Measurements from ENCODE around the gene HASPIN.
A peak's percentile ranks its signal among the peaks of the same experiment; 100 is the strongest.

The HASPIN gene

DNA sequence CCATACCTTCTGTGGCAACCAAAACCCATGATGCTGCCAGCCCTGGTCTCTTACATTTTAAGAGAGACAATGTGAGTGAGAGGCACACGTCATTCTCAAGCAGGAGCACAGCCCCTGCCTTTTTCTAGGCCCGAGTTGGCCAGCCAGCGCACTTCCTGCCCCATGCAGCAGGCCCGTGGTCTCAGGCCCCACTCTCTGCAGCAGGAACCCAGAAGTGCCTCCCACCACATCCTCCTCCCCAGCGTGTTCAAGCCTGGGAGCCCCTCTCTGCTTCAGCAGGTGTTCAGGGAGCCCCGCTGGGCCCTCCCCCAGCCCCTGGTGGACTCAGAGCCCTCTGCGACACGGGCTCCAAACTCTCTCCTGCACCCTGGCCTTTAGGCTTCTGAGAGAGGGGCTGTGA lies 46.8 kb downstream of the HASPIN start:
- H3K4me1 ChIP-seq (ENCODE audit: insufficient read depth, low read length): peaks cover 75% of the 10 kb centered on the region
- H3K9me3 ChIP-seq (ENCODE audit: insufficient read depth, low read length, severe bottlenecking): no peaks in the 10 kb centered on the region
- H4K20me1 ChIP-seq (ENCODE audit: insufficient read depth, low read length): no peaks in the 10 kb centered on the region
- DNase-seq: peak; percentile 98
- no peaks in the 10 kb centered on the region for H3K27me3 ChIP-seq (ENCODE audit: insufficient read depth, low read length, poor library complexity)
- peak overlapping the region in 1 of 2 experiments; percentile 2; a peak in 1 of 4 replicates for H3K4me3 ChIP-seq (ENCODE audit: low read depth in 1 of 2, low read length in 2 of 2)
- H3K79me2 ChIP-seq (ENCODE audit: insufficient read depth, low read length): no peaks in the 10 kb centered on the region
- peak overlapping the region; percentile 43 for H3K9ac ChIP-seq (ENCODE audit: low read depth, low read length)
- peak overlapping the region; percentile 49 for H3K4me2 ChIP-seq (ENCODE audit: insufficient read depth, low read length)
- peak; percentile 89 for ATAC-seq (ENCODE audit: insufficient read depth, low read depth)
- H2AFZ ChIP-seq (ENCODE audit: low read depth, low read length): peak overlapping the region; percentile 16; the same call in 1 of the 2 replicates
- H3K36me3 ChIP-seq (ENCODE audit: insufficient read depth, low read length): no peaks in the 10 kb centered on the region
- peak overlapping the region; percentile 84 for H3K27ac ChIP-seq (ENCODE audit: low read length)
- TF ChIP-seq, protein P1, sequence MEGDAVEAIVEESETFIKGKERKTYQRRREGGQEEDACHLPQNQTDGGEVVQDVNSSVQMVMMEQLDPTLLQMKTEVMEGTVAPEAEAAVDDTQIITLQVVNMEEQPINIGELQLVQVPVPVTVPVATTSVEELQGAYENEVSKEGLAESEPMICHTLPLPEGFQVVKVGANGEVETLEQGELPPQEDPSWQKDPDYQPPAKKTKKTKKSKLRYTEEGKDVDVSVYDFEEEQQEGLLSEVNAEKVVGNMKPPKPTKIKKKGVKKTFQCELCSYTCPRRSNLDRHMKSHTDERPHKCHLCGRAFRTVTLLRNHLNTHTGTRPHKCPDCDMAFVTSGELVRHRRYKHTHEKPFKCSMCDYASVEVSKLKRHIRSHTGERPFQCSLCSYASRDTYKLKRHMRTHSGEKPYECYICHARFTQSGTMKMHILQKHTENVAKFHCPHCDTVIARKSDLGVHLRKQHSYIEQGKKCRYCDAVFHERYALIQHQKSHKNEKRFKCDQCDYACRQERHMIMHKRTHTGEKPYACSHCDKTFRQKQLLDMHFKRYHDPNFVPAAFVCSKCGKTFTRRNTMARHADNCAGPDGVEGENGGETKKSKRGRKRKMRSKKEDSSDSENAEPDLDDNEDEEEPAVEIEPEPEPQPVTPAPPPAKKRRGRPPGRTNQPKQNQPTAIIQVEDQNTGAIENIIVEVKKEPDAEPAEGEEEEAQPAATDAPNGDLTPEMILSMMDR (IDR thresholded peaks at IDR 0.05; ENCODE audit: borderline replicate concordance, extremely low read depth, low read length, poor library complexity, severe bottlenecking): peak; percentile 46
- no peak for TF ChIP-seq EZH2 (IDR thresholded peaks at IDR 0.05; ENCODE audit: borderline replicate concordance, low read depth, low read length, severe bottlenecking)

DNA sequence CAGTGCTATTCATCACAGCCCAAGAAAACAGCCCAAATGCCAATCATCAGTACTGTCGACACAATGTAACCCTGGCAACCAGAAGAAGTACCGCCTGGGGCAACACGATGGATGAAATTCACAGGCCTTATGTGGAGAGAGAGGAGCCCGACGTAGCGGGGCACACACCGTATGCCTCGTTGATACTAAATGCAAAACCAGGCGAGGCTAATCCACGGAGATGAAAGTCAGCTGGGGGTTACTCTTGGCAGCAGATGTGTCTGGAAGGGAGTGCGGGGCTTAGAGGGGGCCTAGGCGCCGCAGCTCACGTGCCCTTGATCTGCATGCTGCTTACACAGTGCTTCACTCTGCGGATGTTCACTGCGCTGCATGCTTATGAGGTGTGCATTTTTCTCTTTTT lies 47.4 kb downstream of the HASPIN start:
- DNase-seq (peak; percentile 87), ATAC-seq (ENCODE audit: insufficient read depth, low read depth) (peak; percentile 65)
- no peaks in the 10 kb centered on the region for H4K20me1 ChIP-seq (ENCODE audit: insufficient read depth, low read length)
- TF ChIP-seq, protein P1 (IDR thresholded peaks at IDR 0.05; ENCODE audit: borderline replicate concordance, extremely low read depth, low read length, poor library complexity, severe bottlenecking): no peak
- no peak for TF ChIP-seq EZH2 (IDR thresholded peaks at IDR 0.05; ENCODE audit: borderline replicate concordance, low read depth, low read length, severe bottlenecking)
- H3K27me3 ChIP-seq (ENCODE audit: insufficient read depth, low read length, poor library complexity): no peaks in the 10 kb centered on the region
- H3K4me1 ChIP-seq (ENCODE audit: insufficient read depth, low read length): peaks cover 68% of the 10 kb centered on the region
- peak overlapping the region; percentile 84 for H3K27ac ChIP-seq (ENCODE audit: low read length)
- no peaks in the 10 kb centered on the region for H3K36me3 ChIP-seq (ENCODE audit: insufficient read depth, low read length)
- H3K79me2 ChIP-seq (ENCODE audit: insufficient read depth, low read length): no peaks in the 10 kb centered on the region
- peak overlapping the region; percentile 49 for H3K4me2 ChIP-seq (ENCODE audit: insufficient read depth, low read length)
- H3K4me3 ChIP-seq (ENCODE audit: low read depth in 1 of 2, low read length in 2 of 2): peak overlapping the region in 1 of 2 experiments; percentile 29; a peak in 1 of 4 replicates
- H3K9me3 ChIP-seq (ENCODE audit: insufficient read depth, low read length, severe bottlenecking): no peaks in the 10 kb centered on the region
- H3K9ac ChIP-seq (ENCODE audit: low read depth, low read length): peak overlapping the region; percentile 43
- H2AFZ ChIP-seq (ENCODE audit: low read depth, low read length): peak overlapping the region; percentile 57; the same call in 1 of the 2 replicates

DNA sequence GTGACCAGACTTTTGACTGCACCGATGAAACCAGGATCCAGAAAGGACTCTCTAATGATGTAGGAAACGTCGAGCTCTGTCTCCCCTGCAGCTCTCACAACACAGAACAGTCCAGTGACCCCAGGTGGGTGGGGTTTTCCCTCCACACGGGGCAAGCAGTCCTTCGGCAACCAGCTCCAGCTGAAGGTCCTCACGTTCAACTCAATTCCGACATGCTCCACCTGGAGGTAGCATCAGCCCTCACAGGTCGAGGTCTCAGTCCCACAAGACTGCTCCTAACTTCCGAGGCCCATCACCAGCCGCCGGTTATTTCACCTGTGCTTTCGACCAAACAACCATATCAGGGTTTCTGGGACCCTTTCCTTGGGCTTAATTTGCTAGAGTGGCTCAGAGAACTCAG lies 49.1 kb downstream of the HASPIN start:
- H3K4me2 ChIP-seq (ENCODE audit: insufficient read depth, low read length): no peak overlapping the region
- no peak for TF ChIP-seq EZH2 (IDR thresholded peaks at IDR 0.05; ENCODE audit: borderline replicate concordance, low read depth, low read length, severe bottlenecking)
- TF ChIP-seq, protein P1 (IDR thresholded peaks at IDR 0.05; ENCODE audit: borderline replicate concordance, extremely low read depth, low read length, poor library complexity, severe bottlenecking): peak; percentile 9
- peak overlapping the region; percentile 73 for H3K27ac ChIP-seq (ENCODE audit: low read length)
- ATAC-seq (ENCODE audit: insufficient read depth, low read depth): no peak
- no peak overlapping the region for H3K9ac ChIP-seq (ENCODE audit: low read depth, low read length)
- DNase-seq: no peak
- H3K4me3 ChIP-seq (ENCODE audit: low read depth in 1 of 2, low read length in 2 of 2): no peak overlapping the region
- H2AFZ ChIP-seq (ENCODE audit: low read depth, low read length): no peak overlapping the region
- H3K9me3 ChIP-seq (ENCODE audit: insufficient read depth, low read length, severe bottlenecking): no peaks in the 10 kb centered on the region
- no peaks in the 10 kb centered on the region for H3K27me3 ChIP-seq (ENCODE audit: insufficient read depth, low read length, poor library complexity)
- no peaks in the 10 kb centered on the region for H3K36me3 ChIP-seq (ENCODE audit: insufficient read depth, low read length)
- no peaks in the 10 kb centered on the region for H3K79me2 ChIP-seq (ENCODE audit: insufficient read depth, low read length)
- peaks cover 52% of the 10 kb centered on the region for H3K4me1 ChIP-seq (ENCODE audit: insufficient read depth, low read length)
- H4K20me1 ChIP-seq (ENCODE audit: insufficient read depth, low read length): no peaks in the 10 kb centered on the region
